ENCODE measurements around the gene PAGE2B.
A peak's percentile ranks its signal among the peaks of the same experiment; 100 is the strongest.
"Not testable (repeated sequence)": the region's sequence is repeated elsewhere in the genome, so short reads cannot be mapped to it uniquely, and the experiment has no call there.

Gene PAGE2B

GRCh38 chrX:55057675-55058249 lies 17.1 kb upstream of the PAGE2B start:
- peak; percentile 68 for TF ChIP-seq CTCF (IDR thresholded peaks at IDR 0.05; ENCODE audit: extremely low read depth, insufficient read depth, missing control alignments)
- DNase-seq (ENCODE audit: low spot score) = peak; percentile 34
- in situ Hi-C loops (cut with MboI; ENCODE audit: low pct_unique_long_range_greater_than_20kb, low sequenced_read_pairs, unreplicated experiment) = no loop called here

DNA sequence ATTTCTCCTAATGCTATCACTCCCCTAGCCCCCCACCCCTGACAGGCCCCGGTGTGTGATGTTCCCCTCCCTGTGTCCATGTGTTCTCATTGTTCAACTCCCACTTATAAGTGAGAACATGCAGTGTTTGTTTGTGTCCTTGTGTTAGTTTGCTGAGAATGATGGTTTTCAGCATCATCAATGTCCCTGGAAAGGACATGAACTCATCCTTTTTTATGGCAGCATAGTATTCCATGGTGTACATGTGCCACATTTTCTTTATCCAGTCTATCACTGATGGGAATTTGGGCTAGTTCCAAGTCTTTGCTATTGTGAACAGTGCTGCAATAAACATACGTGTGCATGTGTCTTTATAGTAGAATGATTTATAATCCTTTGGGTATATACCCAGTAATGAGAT lies 7.7 kb upstream of the PAGE2B start:
- DNase-seq (ENCODE audit: low spot score); in situ Hi-C loops (cut with MboI; ENCODE audit: low pct_unique_long_range_greater_than_20kb, low sequenced_read_pairs, unreplicated experiment): not testable (repeated sequence)

GRCh38 chrX:55072286-55072685 lies 2.5 kb upstream of the PAGE2B start:
- no peak for TF ChIP-seq CTCF (IDR thresholded peaks at IDR 0.05; ENCODE audit: extremely low read depth, insufficient read depth, missing control alignments)
- DNase-seq (ENCODE audit: low spot score) = no peak
- in situ Hi-C loops (cut with MboI; ENCODE audit: low pct_unique_long_range_greater_than_20kb, low sequenced_read_pairs, unreplicated experiment) = no loop called here

GRCh38 chrX:55088795-55089489 lies 14.1 kb downstream of the PAGE2B start, which contains the start of gene PAGE2:
Gene PAGE2 (plus strand): TSS chrX:55089018. CDS start chrX:55090021, 1,003 bp downstream.
- in situ Hi-C loops (cut with MboI; ENCODE audit: low pct_unique_long_range_greater_than_20kb, low sequenced_read_pairs, unreplicated experiment) = no loop called here
- no peak for DNase-seq (ENCODE audit: low spot score)
- TF ChIP-seq CTCF (IDR thresholded peaks at IDR 0.05; ENCODE audit: extremely low read depth, insufficient read depth, missing control alignments) = no peak

- in situ Hi-C loops (cut with MboI; ENCODE audit: low pct_unique_long_range_greater_than_20kb, low sequenced_read_pairs, unreplicated experiment) = no loop called here
- DNase-seq (ENCODE audit: low spot score) = no peak
These were observed 23.9 kb downstream of the PAGE2B start for GRCh38 chrX:55098691-55099090.

GRCh38 chrX:55099162-55099561 lies 24.3 kb downstream of the PAGE2B start:
- in situ Hi-C loops (cut with MboI; ENCODE audit: low pct_unique_long_range_greater_than_20kb, low sequenced_read_pairs, unreplicated experiment) = no loop called here
- no peak for DNase-seq (ENCODE audit: low spot score)
- TF ChIP-seq CTCF (IDR thresholded peaks at IDR 0.05; ENCODE audit: extremely low read depth, insufficient read depth, missing control alignments) = no peak

More at GRCh38 chrX:55098691-55099090, 23.9 kb downstream of the PAGE2B start:
- TF ChIP-seq CTCF (IDR thresholded peaks at IDR 0.05; ENCODE audit: extremely low read depth, insufficient read depth, missing control alignments) = no peak

GRCh38 chrX:55102754-55103153 lies 27.9 kb downstream of the PAGE2B start:
- DNase-seq (ENCODE audit: low spot score) = no peak
- in situ Hi-C loops (cut with MboI; ENCODE audit: low pct_unique_long_range_greater_than_20kb, low sequenced_read_pairs, unreplicated experiment) = no loop called here
- TF ChIP-seq CTCF (IDR thresholded peaks at IDR 0.05; ENCODE audit: extremely low read depth, insufficient read depth, missing control alignments) = no peak
